ENCODE results near the gene CCDC106.

GRCh38 chr19:55598719-55599467, 49.1 kb upstream of the CCDC106 start:
- TF ChIP-seq CTCF (IDR thresholded peaks at IDR 0.05) = no peak
- no peak for TF ChIP-seq REST (IDR thresholded peaks at IDR 0.05; ENCODE audit: insufficient read depth in 1 of 2, low read depth in 2 of 2, low read length in 1 of 2)
- TF ChIP-seq POLR2AphosphoS5 (IDR thresholded peaks at IDR 0.05; ENCODE audit: low read depth, low read length) = peak; percentile 62; the same call in 1 of the 2 replicates
